ENCODE data around the gene GDPGP1. TPM values are rescaled to one million over a fixed set of nuclear protein-coding genes. Genes with fewer than 3 reads are reported as not detected.
"Not testable (repeated sequence)": the region's sequence is repeated elsewhere in the genome, so short reads cannot be mapped to it uniquely, and the experiment has no call there.

Gene GDPGP1
- polyA plus RNA-seq, 1 donor, result 2.4 TPM

- not testable (repeated sequence) for DNase-seq (ENCODE audit: low read depth)
These were observed 26.7 kb downstream of the GDPGP1 start for GRCh38 chr15:90260731-90261130.

GRCh38 chr15:90261811-90262210 lies 27.8 kb downstream of the GDPGP1 start:
- no peak for DNase-seq (ENCODE audit: low read depth)

GRCh38 chr15:90262426-90262825 lies 28.4 kb downstream of the GDPGP1 start:
- DNase-seq (ENCODE audit: low read depth), result no peak

- no peak for DNase-seq (ENCODE audit: low read depth)
These were observed 30.7 kb downstream of the GDPGP1 start for GRCh38 chr15:90264671-90265070.

GRCh38 chr15:90265271-90266060 lies 31.5 kb downstream of the GDPGP1 start, which contains the start of gene NGRN:
Gene NGRN, plus strand, starts transcription at chr15:90265672. Its CDS starts 41 bp downstream, at chr15:90265713.
- peak; percentile 91 for DNase-seq (ENCODE audit: low read depth)

- no peak for DNase-seq (ENCODE audit: low read depth)
These were observed 32.0 kb downstream of the GDPGP1 start for GRCh38 chr15:90266061-90266431.

- no peak for DNase-seq (ENCODE audit: low read depth)
These were observed 32.5 kb downstream of the GDPGP1 start for GRCh38 chr15:90266485-90266884.

- no peak for DNase-seq (ENCODE audit: low read depth)
These were observed 34.4 kb downstream of the GDPGP1 start for GRCh38 chr15:90268415-90268814.

- no peak for DNase-seq (ENCODE audit: low read depth)
These were observed 36.6 kb downstream of the GDPGP1 start for GRCh38 chr15:90270502-90271150.

- no peak for DNase-seq (ENCODE audit: low read depth)
These were observed 37.6 kb downstream of the GDPGP1 start for GRCh38 chr15:90271459-90272166.

GRCh38 chr15:90278467-90278866 lies 44.5 kb downstream of the GDPGP1 start:
- not testable (repeated sequence) for DNase-seq (ENCODE audit: low read depth)

GRCh38 chr15:90280743-90281142 lies 46.7 kb downstream of the GDPGP1 start:
- not testable (repeated sequence) for DNase-seq (ENCODE audit: low read depth)

- DNase-seq (ENCODE audit: low read depth), result not testable (repeated sequence)
These were observed 47.6 kb downstream of the GDPGP1 start for GRCh38 chr15:90281637-90282036.

GRCh38 chr15:90286678-90287077 lies 52.7 kb downstream of the GDPGP1 start:
- DNase-seq (ENCODE audit: low read depth), result no peak

- no peak for DNase-seq (ENCODE audit: low read depth)
These were observed 53.1 kb downstream of the GDPGP1 start for GRCh38 chr15:90287101-90287500.

GRCh38 chr15:90287946-90288345 lies 53.9 kb downstream of the GDPGP1 start:
- no peak for DNase-seq (ENCODE audit: low read depth)

GRCh38 chr15:90291679-90292356 lies 57.8 kb downstream of the GDPGP1 start:
- DNase-seq (ENCODE audit: low read depth), result no peak

- DNase-seq (ENCODE audit: low read depth), result not testable (repeated sequence)
These were observed 59.2 kb downstream of the GDPGP1 start for GRCh38 chr15:90293040-90293810.

- no peak for DNase-seq (ENCODE audit: low read depth)
These were observed 60.1 kb downstream of the GDPGP1 start for GRCh38 chr15:90294159-90294558.

GRCh38 chr15:90294601-90295269 lies 60.7 kb downstream of the GDPGP1 start:
- no peak for DNase-seq (ENCODE audit: low read depth)

- no peak for DNase-seq (ENCODE audit: low read depth)
These were observed 61.2 kb downstream of the GDPGP1 start for GRCh38 chr15:90295270-90295648.

Measured in forelimb muscle (tissue), 1 donor.